Measurements from ENCODE around the gene CDC42BPA.

GRCh38 chr1:227260433-227260832 is 57.9 kb downstream of the CDC42BPA start:
- TF ChIP-seq CTCF (IDR thresholded peaks at IDR 0.05), result no peak
- no peak for TF ChIP-seq POLR2A (IDR thresholded peaks at IDR 0.05)
- TF ChIP-seq EP300 (IDR thresholded peaks at IDR 0.05), result no peak
